H9 (cell line): ENCODE data around the gene TADA3. TPM values are rescaled to one million over a fixed set of nuclear protein-coding genes. Genes with fewer than 3 reads are reported as not detected.

Experiments used
- DNase-seq: peaks from one replicate; pipeline ENCODE4 v3.0.0-alpha.2; 2017
- H2AFZ ChIP-seq: one replicate; pipeline ENCODE4 v1.6.1; 2013; ENCODE audit warnings: mild to moderate bottlenecking, low read length, control low read depth, moderate library complexity
- H2AK5ac ChIP-seq: 2 replicates; pipeline ENCODE4 v1.6.1; 2013; ENCODE audit warnings: low read length, control low read depth, mixed read lengths; ENCODE audit not compliant: insufficient read length
- H2BK120ac ChIP-seq: one replicate; pipeline ENCODE4 v1.6.1; 2013; ENCODE audit warnings: low read depth, mild to moderate bottlenecking, low read length, control low read depth, inconsistent platforms; ENCODE audit not compliant: poor library complexity, severe bottlenecking
- H2BK12ac ChIP-seq: 2 replicates; pipeline ENCODE4 v1.6.1; 2013; ENCODE audit warnings: low read length, control low read depth, mixed read lengths, low read depth; ENCODE audit not compliant: insufficient read length
- H2BK15ac ChIP-seq: 2 replicates; pipeline ENCODE4 v1.6.1; 2013; ENCODE audit warnings: low read depth, low read length, control low read depth
- H2BK20ac ChIP-seq: one replicate; pipeline ENCODE4 v1.6.1; 2013; ENCODE audit warnings: low read depth, mild to moderate bottlenecking, low read length, control low read depth, inconsistent platforms; ENCODE audit not compliant: poor library complexity, severe bottlenecking
- H2BK5ac ChIP-seq: 2 replicates; pipeline ENCODE4 v1.6.1; 2013; ENCODE audit warnings: low read length, control low read depth, mixed read lengths; ENCODE audit not compliant: insufficient read length
- H3K14ac ChIP-seq: 2 replicates; pipeline ENCODE4 v1.6.1; 2013; ENCODE audit warnings: low read length, control low read depth; ENCODE audit not compliant: insufficient read depth
- H3K18ac ChIP-seq: 2 replicates; pipeline ENCODE4 v1.6.1; 2013; ENCODE audit warnings: low read depth, mild to moderate bottlenecking, mixed read lengths, low read length, control low read depth; ENCODE audit not compliant: insufficient read length
- H3K23ac ChIP-seq: 2 replicates; pipeline ENCODE4 v1.6.1; 2013; ENCODE audit warnings: low read length, control low read depth, mixed read lengths, low read depth; ENCODE audit not compliant: insufficient read length
- H3K23me2 ChIP-seq: 2 replicates; pipeline ENCODE4 v1.6.1; 2013; ENCODE audit warnings: low read depth, mild to moderate bottlenecking, mixed read lengths, low read length, control low read depth; ENCODE audit not compliant: insufficient read length, poor library complexity, severe bottlenecking
- H3K27ac ChIP-seq: 2 replicates; pipeline ENCODE4 v1.5.1; 2013; ENCODE audit warnings: low read length, control low read depth, mixed read lengths, low read depth; ENCODE audit not compliant: insufficient read length
- H3K27me3 ChIP-seq: 2 replicates; pipeline ENCODE4 v1.6.1; 2013; ENCODE audit warnings: low read length, control low read depth, inconsistent platforms; ENCODE audit not compliant: insufficient read depth
- H3K4ac ChIP-seq: 2 replicates; pipeline ENCODE4 v1.6.1; 2013; ENCODE audit warnings: low read depth, mild to moderate bottlenecking, control low read depth, inconsistent platforms, low read length, moderate library complexity
- H3K4me1 ChIP-seq: 2 replicates; pipeline ENCODE4 v1.6.1; 2013; ENCODE audit warnings: low read length, control low read depth, inconsistent platforms; ENCODE audit not compliant: insufficient read depth
- H3K4me2 ChIP-seq: 2 replicates; pipeline ENCODE4 v1.6.1; 2013; ENCODE audit warnings: low read length, control low read depth, mixed read lengths; ENCODE audit not compliant: insufficient read length, insufficient read depth
- H3K56ac ChIP-seq: 2 replicates; pipeline ENCODE4 v1.6.1; 2013; ENCODE audit warnings: low read depth, mild to moderate bottlenecking, mixed read lengths, low read length, control low read depth; ENCODE audit not compliant: insufficient read length
- H3K79me1 ChIP-seq: 2 replicates; pipeline ENCODE4 v1.6.1; 2013; ENCODE audit warnings: low read depth, mild to moderate bottlenecking, moderate library complexity, low read length, control low read depth, inconsistent platforms; ENCODE audit not compliant: insufficient read depth, poor library complexity, severe bottlenecking
- H3K79me2 ChIP-seq: 2 replicates; pipeline ENCODE4 v1.6.1; 2013; ENCODE audit warnings: low read length, control low read depth, inconsistent platforms; ENCODE audit not compliant: insufficient read depth
- H3K9ac ChIP-seq: 2 replicates; pipeline ENCODE4 v1.6.1; 2013; ENCODE audit warnings: low read length, control low read depth, mixed read lengths; ENCODE audit not compliant: insufficient read length; ENCODE audit errors: extremely low read depth
- H3K9me3 ChIP-seq: one replicate; pipeline ENCODE4 v1.6.1; 2013; ENCODE audit warnings: low read depth, low read length, inconsistent platforms; ENCODE audit not compliant: control insufficient read depth
- H3T11ph ChIP-seq: one replicate; pipeline ENCODE4 v1.6.1; 2013; ENCODE audit warnings: mild to moderate bottlenecking, low read length, control low read depth, inconsistent platforms
- H4K20me1 ChIP-seq: one replicate; pipeline ENCODE4 v1.6.1; 2013; ENCODE audit not compliant: control insufficient read depth, insufficient read length, insufficient read depth
- H4K5ac ChIP-seq: 2 replicates; pipeline ENCODE4 v1.6.1; 2013; ENCODE audit warnings: low read depth, mild to moderate bottlenecking, mixed read lengths, low read length, control low read depth; ENCODE audit not compliant: insufficient read length
- H4K8ac ChIP-seq: replicated peaks from 2 replicates; pipeline ENCODE4 v1.6.1; 2013; ENCODE audit warnings: low read length, control low read depth, mixed read lengths, low read depth; ENCODE audit not compliant: insufficient read length
- H4K91ac ChIP-seq: 2 replicates; pipeline ENCODE4 v1.6.1; 2013; ENCODE audit warnings: low read depth, mild to moderate bottlenecking, moderate library complexity, mixed read lengths, low read length, control low read depth; ENCODE audit not compliant: insufficient read length
- H3K27ac Mint-ChIP-seq, 3 experiments: 2 replicates in 2 of 3; 3 replicates in 1 of 3; pipeline ENCODE4 v1.8.0; 2020 to 2021; ENCODE audit warnings: mixed read lengths in 3 of 3, mild to moderate bottlenecking in 1 of 3, moderate library complexity in 1 of 3
- H3K27me3 Mint-ChIP-seq: 2 replicates; pipeline ENCODE4 v1.8.0; 2021; ENCODE audit warnings: low read depth, mild to moderate bottlenecking, moderate library complexity, mixed read lengths
- H3K36me3 Mint-ChIP-seq, 3 experiments: 2 replicates in 2 of 3; 3 replicates in 1 of 3; pipeline ENCODE4 v1.8.0; 2020 to 2021; ENCODE audit warnings: low read depth in 3 of 3, mixed read lengths in 3 of 3; ENCODE audit not compliant: insufficient read depth in 1 of 3
- H3K4me1 Mint-ChIP-seq, 2 experiments: 2 replicates each; pipeline ENCODE4 v1.8.0; 2020; ENCODE audit warnings: mixed read lengths in 2 of 2
- H3K4me3 Mint-ChIP-seq, 2 experiments: 2 replicates in 1 of 2; 3 replicates in 1 of 2; pipeline ENCODE4 v1.8.0; 2020 to 2021; ENCODE audit warnings: mild to moderate bottlenecking in 2 of 2, mixed read lengths in 2 of 2, moderate library complexity in 1 of 2
- H3K9me3 Mint-ChIP-seq, 2 experiments: 2 replicates in 1 of 2; 3 replicates in 1 of 2; pipeline ENCODE4 v1.8.0; 2020; ENCODE audit warnings: mild to moderate bottlenecking in 2 of 2, mixed read lengths in 2 of 2, moderate library complexity in 1 of 2
- CTCF ChIP-seq: fragments of 200-600 bp; sonication (generic); conservative IDR thresholded peaks from 3 replicates; pipeline ENCODE4 v1.8.0; 2021; ENCODE audit warnings: antibody characterized with exemption, mild to moderate bottlenecking
- WGBS: extraction: QIAGEN DNeasy Blood & Tissue Kit; methylation state at CpG from one replicate; pipeline ENCODE4 v1.1.7; 2013; ENCODE audit warnings: missing lambda C conversion rate, low lambda C conversion rate, mixed read lengths; ENCODE audit not compliant: insufficient read length; ENCODE audit errors: extremely low coverage; 5-methylcytosine and 5-hydroxymethylcytosine counted together
- total RNA-seq: library from RNA; stranded (reverse); gene quantifications from 2 replicates; pipeline ENCODE4 v1.2.1, GENCODE V29; 2021

The TADA3 gene
- total RNA-seq, 1 experiment from 2014 or later, result 49.8 TPM

- H4K5ac ChIP-seq, result no peak overlapping the region
- WGBS, result no CpG with 5 or more reads among the region's 1 CpG
- no peak overlapping the region for H2BK20ac ChIP-seq
These were observed 10.7 kb downstream of the TADA3 start for GRCh38 chr3:9781551-9781950.

More at GRCh38 chr3:9781551-9781950, 10.7 kb downstream of the TADA3 start:
- peaks cover 18 to 59% (median 55%) of the 10 kb centered on the region in 3 experiments; a peak in 6 of 7 replicates for H3K36me3 Mint-ChIP-seq
- no peak overlapping the region for H3K9ac ChIP-seq
- no peak overlapping the region for H2BK15ac ChIP-seq
- H3K79me1 ChIP-seq, result no peaks in the 10 kb centered on the region
- no peak overlapping the region for H2BK12ac ChIP-seq
- no peak overlapping the region for H2BK5ac ChIP-seq
- H2BK120ac ChIP-seq, result no peak overlapping the region
- no peak for DNase-seq
- peaks cover 7 to 8% of the 10 kb centered on the region in 2 experiments; a peak in 3 of 4 replicates for H3K4me1 Mint-ChIP-seq
- no peak overlapping the region for H3K4me3 Mint-ChIP-seq
- no peak overlapping the region for H2AFZ ChIP-seq
- no peak overlapping the region for H3K14ac ChIP-seq
- no peaks in the 10 kb centered on the region for H3K27me3 ChIP-seq
- no peak overlapping the region for H3K27ac ChIP-seq
- H3T11ph ChIP-seq, result no peak overlapping the region
- H2AK5ac ChIP-seq, result no peak overlapping the region
- H4K8ac ChIP-seq, result no peak overlapping the region
- no peaks in the 10 kb centered on the region for H4K20me1 ChIP-seq
- H3K4me2 ChIP-seq, result no peak overlapping the region
- TF ChIP-seq CTCF, result no peak
- H3K79me2 ChIP-seq, result no peaks in the 10 kb centered on the region
- no peak overlapping the region for H3K4ac ChIP-seq
- H3K56ac ChIP-seq, result no peak overlapping the region
- H3K27me3 Mint-ChIP-seq, result no peaks in the 10 kb centered on the region; the same call in 1 of the 2 replicates
- no peaks in the 10 kb centered on the region for H3K23me2 ChIP-seq
- H3K18ac ChIP-seq, result no peak overlapping the region
- no peak overlapping the region for H3K27ac Mint-ChIP-seq
- no peaks in the 10 kb centered on the region for H3K9me3 ChIP-seq
- no peak overlapping the region for H3K23ac ChIP-seq
- H3K4me1 ChIP-seq, result no peaks in the 10 kb centered on the region
- H3K9me3 Mint-ChIP-seq, result no peaks in the 10 kb centered on the region
- no peak overlapping the region for H4K91ac ChIP-seq
